HG02938 (cell line): Measurements from ENCODE around the gene AKAP6.

Source experiments
- ATAC-seq: cut with Tn5 transposase; IDR thresholded peaks from one replicate; pipeline ENCODE4 v1.9.1; 2021; ENCODE audit warnings: mild to moderate bottlenecking, moderate library complexity; ENCODE audit not compliant: unreplicated experiment

The AKAP6 gene

GRCh38 chr14:32329146-32329545 lies at the start of gene AKAP6:
Gene AKAP6, plus strand, starts transcription at chr14:32329298. Its CDS starts 104,196 bp downstream, at chr14:32433494.
- ATAC-seq, result no peak

- ATAC-seq, result no peak
Measured at GRCh38 chr14:32286602-32287001, 42.5 kb upstream of the AKAP6 start.

GRCh38 chr14:32296366-32296765 lies 32.7 kb upstream of the AKAP6 start:
- ATAC-seq, result no peak

GRCh38 chr14:32298346-32298745 lies 30.8 kb upstream of the AKAP6 start:
- ATAC-seq, result no peak

GRCh38 chr14:32300136-32300535 lies 29.0 kb upstream of the AKAP6 start:
- ATAC-seq, result no peak

- ATAC-seq, result no peak
Measured at GRCh38 chr14:32303865-32304264, 25.2 kb upstream of the AKAP6 start.

GRCh38 chr14:32304296-32304695 lies 24.8 kb upstream of the AKAP6 start:
- no peak for ATAC-seq

GRCh38 chr14:32306549-32306948 lies 22.5 kb upstream of the AKAP6 start:
- no peak for ATAC-seq

- no peak for ATAC-seq
Measured at GRCh38 chr14:32307881-32308582, 21.1 kb upstream of the AKAP6 start.

GRCh38 chr14:32310876-32311275 lies 18.2 kb upstream of the AKAP6 start:
- no peak for ATAC-seq

GRCh38 chr14:32311294-32312009 lies 17.6 kb upstream of the AKAP6 start:
- no peak for ATAC-seq

GRCh38 chr14:32312010-32312331 lies 17.1 kb upstream of the AKAP6 start:
- no peak for ATAC-seq

- no peak for ATAC-seq
Measured at GRCh38 chr14:32313844-32314376, 15.2 kb upstream of the AKAP6 start.

- ATAC-seq, result no peak
Measured at GRCh38 chr14:32318087-32318795, 10.9 kb upstream of the AKAP6 start.

- no peak for ATAC-seq
Measured at GRCh38 chr14:32319368-32320049, 9.6 kb upstream of the AKAP6 start.

- no peak for ATAC-seq
Measured at GRCh38 chr14:32324601-32325000, 4.5 kb upstream of the AKAP6 start.

- ATAC-seq, result no peak
Measured at GRCh38 chr14:32327255-32327961, 1.7 kb upstream of the AKAP6 start.

GRCh38 chr14:32329690-32330285 lies 690 bp downstream of the AKAP6 start:
- ATAC-seq, result no peak

GRCh38 chr14:32330351-32331111 lies 1.4 kb downstream of the AKAP6 start:
- no peak for ATAC-seq
